K562 (cell line): ENCODE results near the gene CRAMP1. TPM values are rescaled to one million over a fixed set of nuclear protein-coding genes. Genes with fewer than 3 reads are reported as not detected.

ENCODE experiments used
- BHLHE40 ChIP-seq: IDR thresholded peaks from 2 replicates; pipeline ENCODE4 v1.6.1; 2011; ENCODE audit warnings: low read length, improper control_type of control experiment
- CREBBP ChIP-seq: IDR thresholded peaks from one replicate; pipeline ENCODE4 v1.6.1; 2012; ENCODE audit warnings: low read depth, mild to moderate bottlenecking, control low read depth, inconsistent platforms, low read length
- ELK3 ChIP-seq: fragments of 450-650 bp; formaldehyde crosslinking; IDR thresholded peaks from 2 replicates; pipeline ENCODE4 v1.4.0; 2020; ENCODE audit warnings: mild to moderate bottlenecking
- EWSR1 ChIP-seq: fragments of 450-650 bp; IDR thresholded peaks from 2 replicates; pipeline ENCODE4 v1.6.1; 2018; ENCODE audit warnings: borderline replicate concordance, mild to moderate bottlenecking, low read depth, moderate library complexity; ENCODE audit not compliant: partially characterized antibody
- FOS ChIP-seq: IDR thresholded peaks from 3 replicates; pipeline ENCODE4 v1.6.1; 2011; ENCODE audit not compliant: insufficient read length; ENCODE audit errors: extremely low read depth
- FUS ChIP-seq: fragments of 200-400 bp; formaldehyde crosslinking; optimal IDR thresholded peaks from 2 replicates; pipeline ENCODE3; 2017; ENCODE audit warnings: low read depth, low read length
- GABPB2 ChIP-seq: fragments of 250-450 bp; sonication (Bioruptor Pico); conservative IDR thresholded peaks from 2 replicates; pipeline ENCODE4 v1.5.1; 2021; ENCODE audit warnings: mild to moderate bottlenecking
- GATA2 ChIP-seq: sonication (generic); formaldehyde crosslinking; IDR thresholded peaks from 2 replicates; pipeline ENCODE4 v1.4.0; 2020; ENCODE audit warnings: mild to moderate bottlenecking, missing genetic modification reagents
- HNRNPH1 ChIP-seq: fragments of 200-400 bp; formaldehyde crosslinking; optimal IDR thresholded peaks from 2 replicates; pipeline ENCODE3; 2017; ENCODE audit warnings: low read depth, mild to moderate bottlenecking, low read length, moderate library complexity
- ID3 ChIP-seq, 2 experiments: fragments of 250-450 bp in 1 of 2; fragments of 450-650 bp in 1 of 2; sonication (Bioruptor Pico) in 1 of 2; IDR thresholded peaks; 2 replicates each; pipeline versions ENCODE4 v1.6.1 to v1.8.0; 2016 to 2021; ENCODE audit warnings: mild to moderate bottlenecking in 2 of 2, moderate library complexity in 2 of 2, missing compliant biosample characterization in 1 of 2, missing genetic modification characterization in 1 of 2
- LCOR ChIP-seq: sonication (generic); formaldehyde crosslinking; IDR thresholded peaks from 2 replicates; pipeline ENCODE4 v1.8.0; 2022; ENCODE audit warnings: mild to moderate bottlenecking, missing genetic modification reagents
- MAFK ChIP-seq: IDR thresholded peaks from 2 replicates; pipeline ENCODE4 v1.6.1; 2011; ENCODE audit warnings: low read length, improper control_type of control experiment
- MXI1 ChIP-seq: IDR thresholded peaks from 2 replicates; pipeline ENCODE4 v1.6.1; 2011; ENCODE audit warnings: low read depth, mild to moderate bottlenecking, improper control_type of control experiment, low read length
- PREB ChIP-seq: sonication (generic); formaldehyde crosslinking; IDR thresholded peaks from 2 replicates; pipeline ENCODE4 v1.8.1; 2023; ENCODE audit warnings: mild to moderate bottlenecking, missing genetic modification reagents
- SOX6 ChIP-seq: fragments of 450-650 bp; IDR thresholded peaks from 2 replicates; pipeline ENCODE4 v1.6.1; 2014; ENCODE audit warnings: mild to moderate bottlenecking
- SRF ChIP-seq, 2 experiments: fragments of 250-450, 450-650 bp in 1 of 2; sonication (Bioruptor Pico) in 1 of 2; sonication (generic) in 1 of 2; formaldehyde crosslinking; IDR thresholded peaks; 2 replicates each; pipeline versions ENCODE4 v1.5.0 to v1.5.1; 2020 to 2022; ENCODE audit warnings: mild to moderate bottlenecking in 1 of 2, missing genetic modification reagents in 1 of 2
- ZBTB43 ChIP-seq: sonication (generic); formaldehyde crosslinking; IDR thresholded peaks from 2 replicates; pipeline ENCODE4 v1.8.0; 2023; ENCODE audit warnings: mild to moderate bottlenecking, missing genetic modification reagents
- ZBTB9 ChIP-seq: fragments of 450-650 bp; formaldehyde crosslinking; IDR thresholded peaks from 2 replicates; pipeline ENCODE4 v1.4.0; 2020; ENCODE audit warnings: mild to moderate bottlenecking, moderate library complexity
- ZFP91 ChIP-seq: sonication (generic); formaldehyde crosslinking; IDR thresholded peaks from 2 replicates; pipeline ENCODE4 v1.8.0; 2022; ENCODE audit warnings: mild to moderate bottlenecking, missing genetic modification reagents
- ZNF644 ChIP-seq: fragments of 200-800 bp; sonication (Bioruptor generic); IDR thresholded peaks from 2 replicates; pipeline ENCODE4 v1.6.1; 2016; ENCODE audit warnings: low read depth, missing genetic modification characterization, missing compliant biosample characterization
- polyA plus RNA-seq, 8 experiments: library from polyadenylated mRNA; depleted of rRNA in 4 of 8; stranded (reverse) in 5 of 8; unstranded in 3 of 8; fragments of >200 nt; fragmentation: Nextera tagmentation in 2 of 8; fragmentation: Illumina TruSeq in 1 of 8; extraction: Ambion mirVana in 2 of 8; extraction: Trizol in 1 of 8; gene quantifications; 2 replicates each; pipeline versions ENCODE4 v1.2.1 to v1.2.3, GENCODE V29; 2011 to 2014; ENCODE audit warnings: inconsistent platforms in 1 of 8, missing spikeins in 1 of 8
- total RNA-seq, 7 experiments: library from RNA; depleted of rRNA in 6 of 7; stranded (reverse); fragments of >200 nt in 6 of 7; fragmentation: Illumina TruSeq in 2 of 7; extraction: Trizol in 2 of 7; gene quantifications; 2 replicates each; pipeline versions ENCODE4 v1.2.1 to v1.2.3, GENCODE V29; 2011 to 2021; ENCODE audit warnings: low replicate concordance in 1 of 7

The CRAMP1 gene
- total and polyA plus RNA-seq, 9 of the 15 experiments (the other 6 are each of a cell fraction or from before 2014, with no cell fraction given), result 0.52 to 20.8 (median 7.5) TPM

GRCh38 chr16:1705688-1706385 is 93.7 kb downstream of the CRAMP1 start, which contains the start of gene MAPK8IP3 (continued):
- TF ChIP-seq CREBBP, result no peak
- no peak for TF ChIP-seq PREB (CRISPR knock-in tag)
- TF ChIP-seq ZBTB43 (CRISPR knock-in tag), result no peak
- TF ChIP-seq ELK3, result no peak
- peak; percentile 29; the same call in 1 of the 2 replicates for TF ChIP-seq BHLHE40
- no peak for TF ChIP-seq LCOR (CRISPR knock-in tag)
- TF ChIP-seq HNRNPH1, result no peak
- TF ChIP-seq FUS, result peak; percentile 88
- TF ChIP-seq MXI1, result no peak
- no peak for TF ChIP-seq ID3 (CRISPR knock-in tag; IDR thresholded peaks at IDR 0.05)
- TF ChIP-seq ID3 (tag; IDR thresholded peaks at IDR 0.05), result peak; percentile 80; the same call in 1 of the 2 replicates
- no peak for TF ChIP-seq GABPB2 (CRISPR knock-in tag)
- no peak for TF ChIP-seq ZNF644 (tag)
- TF ChIP-seq ZFP91 (CRISPR knock-in tag), result no peak
- TF ChIP-seq MAFK, result no peak
- no peak; a peak in 1 of 4 replicates for TF ChIP-seq SRF (CRISPR knock-in tag; IDR thresholded peaks at IDR 0.05)
- TF ChIP-seq ZBTB9 (CRISPR knock-in tag), result peak; percentile 41; the same call in 1 of the 2 replicates
- no peak for TF ChIP-seq EWSR1
- TF ChIP-seq FOS, result no peak
- TF ChIP-seq GATA2 (CRISPR knock-in tag), result no peak
- peak; percentile 65 for TF ChIP-seq SOX6
